Transverse colon (tissue), 3 donors: Measurements from ENCODE around the gene TMEM163.

ENCODE experiments used
- CTCF ChIP-seq, 5 experiments: fragments of 200-600 bp in 3 of 5; fragments of 450-650 bp in 2 of 5; sonication (generic) in 3 of 5; IDR thresholded peaks; 1 replicate in 2 of 5; 2 replicates in 3 of 5; pipeline ENCODE4 v1.5.1; 2016 to 2017; ENCODE audit warnings: antibody characterized with exemption in 5 of 5, inconsistent platforms in 3 of 5, mild to moderate bottlenecking in 2 of 5, moderate library complexity in 1 of 5
- POLR2A ChIP-seq: fragments of 450-650 bp; IDR thresholded peaks from one replicate; pipeline ENCODE4 v1.6.1; 2016; ENCODE audit warnings: antibody characterized with exemption, mild to moderate bottlenecking, moderate library complexity

GRCh38 chr2:134726645-134727044 lies 7.8 kb upstream of the TMEM163 start:
- TF ChIP-seq CTCF (IDR thresholded peaks at IDR 0.05) (no peak), POLR2A (no peak)
